22Rv1 (cell line): ENCODE measurements around the gene MYL10.

Experiments used
- H3K27ac ChIP-seq: fragments of 450-650 bp; 2 replicates; pipeline ENCODE4 v1.5.1; 2017
- CTCF ChIP-seq: fragments of 450-650 bp; IDR thresholded peaks from 2 replicates; pipeline ENCODE4 v1.5.1; 2017; ENCODE audit warnings: mild to moderate bottlenecking
- ZFX ChIP-seq: fragments of 450-650 bp; IDR thresholded peaks from 2 replicates; pipeline ENCODE4 v1.6.1; 2017; ENCODE audit warnings: antibody characterized with exemption, borderline replicate concordance

MYL10 gene

GRCh38 chr7:101666741-101667140, 37.6 kb upstream of the MYL10 start:
- no peak for TF ChIP-seq CTCF
- no peak for TF ChIP-seq ZFX
- H3K27ac ChIP-seq = no peak overlapping the region

GRCh38 chr7:101666293-101666692, 37.2 kb upstream of the MYL10 start:
- TF ChIP-seq ZFX = no peak
- no peak for TF ChIP-seq CTCF
- no peak overlapping the region for H3K27ac ChIP-seq

GRCh38 chr7:101664893-101665471, 35.9 kb upstream of the MYL10 start:
- H3K27ac ChIP-seq = no peak overlapping the region
- TF ChIP-seq ZFX (no peak), CTCF (no peak)

- no peak overlapping the region for H3K27ac ChIP-seq
- TF ChIP-seq ZFX = no peak
- TF ChIP-seq CTCF = no peak
Observed at GRCh38 chr7:101664436-101664835, 35.3 kb upstream of the MYL10 start.

GRCh38 chr7:101663747-101664146, 34.7 kb upstream of the MYL10 start:
- TF ChIP-seq ZFX = no peak
- TF ChIP-seq CTCF = no peak
- H3K27ac ChIP-seq = no peak overlapping the region

GRCh38 chr7:101662447-101662998, 33.4 kb upstream of the MYL10 start:
- H3K27ac ChIP-seq = no peak overlapping the region
- TF ChIP-seq CTCF (no peak), ZFX (no peak)

GRCh38 chr7:101659706-101660105, 30.6 kb upstream of the MYL10 start:
- TF ChIP-seq ZFX (no peak), CTCF (no peak)
- no peak overlapping the region for H3K27ac ChIP-seq
